DND-41 (cell line): ENCODE data around the gene MAN2A1.

ENCODE experiments used
- ATAC-seq: fragments of 200-7000 bp; cut with Tn5 transposase; 3 replicates; pipeline ENCODE4 v1.9.1; 2021; ENCODE audit warnings: low read depth; ENCODE audit not compliant: insufficient read depth
- DNase-seq: peaks from one replicate; pipeline ENCODE4 v3.0.0-alpha.2; 2020
- H2AFZ ChIP-seq: 2 replicates; pipeline ENCODE4 v1.6.0; 2012; ENCODE audit warnings: low read depth, low read length
- H3K27ac ChIP-seq: 2 replicates; pipeline ENCODE4 v1.5.1; 2012; ENCODE audit warnings: low read length, inconsistent platforms
- H3K27me3 ChIP-seq: fragments of 200-600 bp; sonication (generic); 2 replicates; pipeline ENCODE4 v1.6.0; 2012; ENCODE audit warnings: low read length, mild to moderate bottlenecking, inconsistent platforms; ENCODE audit not compliant: insufficient read depth, poor library complexity
- H3K36me3 ChIP-seq: 2 replicates; pipeline ENCODE4 v1.5.1; 2012; ENCODE audit warnings: low read length, inconsistent platforms; ENCODE audit not compliant: insufficient read depth
- H3K4me1 ChIP-seq: 2 replicates; pipeline ENCODE4 v1.5.1; 2012; ENCODE audit warnings: mild to moderate bottlenecking, low read length; ENCODE audit not compliant: insufficient read depth
- H3K4me2 ChIP-seq: 2 replicates; pipeline ENCODE4 v1.6.0; 2012; ENCODE audit warnings: mild to moderate bottlenecking, moderate library complexity, low read length, inconsistent platforms; ENCODE audit not compliant: insufficient read depth
- H3K4me3 ChIP-seq, 2 experiments: fragments of 200-600 bp in 1 of 2; shearing (Covaris generic) in 1 of 2; 2 replicates each; pipeline ENCODE4 v1.5.1; 2012 to 2016; ENCODE audit warnings: inconsistent platforms in 2 of 2, low read length in 2 of 2, mild to moderate bottlenecking in 2 of 2, low read depth in 1 of 2, moderate library complexity in 1 of 2
- H3K79me2 ChIP-seq: 2 replicates; pipeline ENCODE4 v1.6.0; 2012; ENCODE audit warnings: low read length, inconsistent platforms; ENCODE audit not compliant: insufficient read depth
- H3K9ac ChIP-seq: 2 replicates; pipeline ENCODE4 v1.6.0; 2012; ENCODE audit warnings: low read depth, mild to moderate bottlenecking, inconsistent platforms, low read length, moderate library complexity
- H3K9me3 ChIP-seq: 2 replicates; pipeline ENCODE4 v1.5.1; 2012; ENCODE audit warnings: low read length, moderate library complexity, mild to moderate bottlenecking, inconsistent platforms; ENCODE audit not compliant: insufficient read depth, severe bottlenecking
- H4K20me1 ChIP-seq: 2 replicates; pipeline ENCODE4 v1.6.0; 2012; ENCODE audit warnings: low read length; ENCODE audit not compliant: insufficient read depth
- CTCF ChIP-seq: IDR thresholded peaks from 2 replicates; pipeline ENCODE4 v1.5.1; 2012; ENCODE audit warnings: borderline replicate concordance, low read length, moderate library complexity, mild to moderate bottlenecking; ENCODE audit not compliant: poor library complexity, severe bottlenecking; ENCODE audit errors: extremely low read depth
- EZH2 ChIP-seq: IDR thresholded peaks from 3 replicates; pipeline ENCODE4 v1.6.1; 2012; ENCODE audit warnings: borderline replicate concordance, low read depth, mild to moderate bottlenecking, moderate library complexity, low read length, inconsistent platforms; ENCODE audit not compliant: severe bottlenecking

The MAN2A1 gene

GRCh38 chr5:109900911-109901627 is 211.3 kb downstream of the MAN2A1 start:
- Histone ChIP-seq H3K4me3 (no peak overlapping the region), H3K36me3 (no peaks in the 10 kb centered on the region), H2AFZ (no peak overlapping the region), H3K9me3 (no peaks in the 10 kb centered on the region), H3K4me1 (no peaks in the 10 kb centered on the region), H4K20me1 (no peaks in the 10 kb centered on the region), H3K27me3 (no peaks in the 10 kb centered on the region), H3K4me2 (no peak overlapping the region), H3K27ac (no peak overlapping the region), H3K9ac (no peak overlapping the region), H3K79me2 (no peaks in the 10 kb centered on the region)
- ATAC-seq (no peak), DNase-seq (no peak)
- TF ChIP-seq EZH2, result no peak

- Histone ChIP-seq H3K9ac (no peak overlapping the region), H3K27ac (no peak overlapping the region), H4K20me1 (no peaks in the 10 kb centered on the region), H3K27me3 (no peaks in the 10 kb centered on the region), H3K4me3 (no peak overlapping the region), H3K4me1 (no peaks in the 10 kb centered on the region), H3K79me2 (no peaks in the 10 kb centered on the region), H2AFZ (no peak overlapping the region), H3K4me2 (no peak overlapping the region), H3K36me3 (no peaks in the 10 kb centered on the region), H3K9me3 (no peaks in the 10 kb centered on the region)
- DNase-seq (no peak), ATAC-seq (no peak)
- TF ChIP-seq EZH2 (no peak), CTCF (no peak)
Observed at GRCh38 chr5:109901628-109901981, 211.9 kb downstream of the MAN2A1 start.

- no peak overlapping the region for H2AFZ ChIP-seq
- H3K27me3 ChIP-seq, result no peaks in the 10 kb centered on the region
- no peak for DNase-seq
- H3K4me1 ChIP-seq, result no peaks in the 10 kb centered on the region
- no peaks in the 10 kb centered on the region for H3K9me3 ChIP-seq
- H3K4me2 ChIP-seq, result no peak overlapping the region
- H3K9ac ChIP-seq, result no peak overlapping the region
- H3K36me3 ChIP-seq, result no peaks in the 10 kb centered on the region
- H3K4me3 ChIP-seq, result no peak overlapping the region
- H3K27ac ChIP-seq, result no peak overlapping the region
- no peaks in the 10 kb centered on the region for H4K20me1 ChIP-seq
- ATAC-seq, result no peak
- TF ChIP-seq CTCF (no peak), EZH2 (no peak)
- H3K79me2 ChIP-seq, result no peaks in the 10 kb centered on the region
Observed at GRCh38 chr5:109903061-109903460, 213.3 kb downstream of the MAN2A1 start.

GRCh38 chr5:109905906-109906305 is 216.2 kb downstream of the MAN2A1 start:
- no peak overlapping the region for H3K4me3 ChIP-seq
- H4K20me1 ChIP-seq, result no peaks in the 10 kb centered on the region
- no peaks in the 10 kb centered on the region for H3K4me1 ChIP-seq
- H3K27ac ChIP-seq, result no peak overlapping the region
- DNase-seq, result no peak
- H3K4me2 ChIP-seq, result no peak overlapping the region
- ATAC-seq, result no peak
- TF ChIP-seq EZH2 (no peak), CTCF (no peak)
- H3K9ac ChIP-seq, result no peak overlapping the region
- no peaks in the 10 kb centered on the region for H3K36me3 ChIP-seq
- no peaks in the 10 kb centered on the region for H3K27me3 ChIP-seq
- H3K79me2 ChIP-seq, result no peaks in the 10 kb centered on the region
- no peaks in the 10 kb centered on the region for H3K9me3 ChIP-seq
- no peak overlapping the region for H2AFZ ChIP-seq
